ENCODE results near the gene APEX1. TPM values are rescaled to one million over a fixed set of nuclear protein-coding genes. Genes with fewer than 3 reads are reported as not detected.

APEX1 gene
- total and polyA plus RNA-seq, 2 of the 8 experiments (the other 6 are each of a cell fraction or from before 2014, with no cell fraction given) = 384 to 700 TPM

GRCh38 chr14:20482382-20482781 lies 27.4 kb downstream of the APEX1 start (continued):
- no peak for TF ChIP-seq TAF1 (IDR thresholded peaks at IDR 0.05; ENCODE audit: low read depth, low read length)
- no peak for TF ChIP-seq MAFK (IDR thresholded peaks at IDR 0.05; ENCODE audit: low read depth, low read length)
- no peak for TF ChIP-seq CHD1 (IDR thresholded peaks at IDR 0.05; ENCODE audit: low read depth, low read length)
- TF ChIP-seq RXRA (IDR thresholded peaks at IDR 0.05; ENCODE audit: insufficient read depth, low read depth, low read length) = no peak
- no peak for TF ChIP-seq SP2 (IDR thresholded peaks at IDR 0.05; ENCODE audit: low read length)
- no peak for TF ChIP-seq KDM1A (IDR thresholded peaks at IDR 0.05; ENCODE audit: borderline replicate concordance, low read length)
- TF ChIP-seq GTF2F1 (IDR thresholded peaks at IDR 0.05; ENCODE audit: borderline replicate concordance, low read depth, low read length) = no peak
